ENCODE results near the gene APLP1. TPM values are rescaled to one million over a fixed set of nuclear protein-coding genes. Genes with fewer than 3 reads are reported as not detected.
A peak's percentile ranks its signal among the peaks of the same experiment; 100 is the strongest.

The APLP1 gene
- total RNA-seq, 4 donors from 2014 or later, result 4.6 to 14.6 (median 8.8) TPM

- Histone ChIP-seq H3K4me3 (no peak overlapping the region), H3K27me3 (peaks cover 0 to 74% (median 33%) of the 10 kb centered on the region in 4 donors), H3K9me3 (peaks cover 0 to 18% (median 13%) of the 10 kb centered on the region in 4 donors), H3K27ac (replicated peaks in 1 of 4) (no peak overlapping the region), H3K4me1 (peaks cover 9 to 25% (median 23%) of the 10 kb centered on the region in 4 donors), H3K36me3 (no peaks in the 10 kb centered on the region)
- intact Hi-C loops (cut with DNase I), result no loop called here
- no peak for TF ChIP-seq POLR2AphosphoS5 (IDR thresholded peaks at IDR 0.05)
- no peak for TF ChIP-seq POLR2A (IDR thresholded peaks at IDR 0.05; ENCODE audit: low read depth)
- TF ChIP-seq EP300 (IDR thresholded peaks at IDR 0.05), result no peak
- no peak for TF ChIP-seq CTCF (IDR thresholded peaks at IDR 0.05)
- DNase-seq (ENCODE audit: extremely low spot score), result no peak
- 86% methylated on average over 4 of the region's 4 CpGs for WGBS
Observed at GRCh38 chr19:35842666-35843272, 25.6 kb upstream of the APLP1 start.

GRCh38 chr19:35843676-35844481 is 24.5 kb upstream of the APLP1 start:
- Histone ChIP-seq H3K9me3 (peaks cover 0 to 9% (median 6%) of the 10 kb centered on the region in 4 donors), H3K4me1 (peaks cover 9 to 25% (median 23%) of the 10 kb centered on the region in 4 donors), H3K4me3 (no peak overlapping the region), H3K27ac (replicated peaks in 1 of 4) (no peak overlapping the region), H3K27me3 (peaks cover 0 to 78% (median 38%) of the 10 kb centered on the region in 4 donors), H3K36me3 (no peaks in the 10 kb centered on the region)
- intact Hi-C loops (cut with DNase I), result no loop called here
- DNase-seq (ENCODE audit: extremely low spot score), result no peak
- no peak for TF ChIP-seq CTCF (IDR thresholded peaks at IDR 0.05)
- no peak for TF ChIP-seq POLR2A (IDR thresholded peaks at IDR 0.05; ENCODE audit: low read depth)
- WGBS, result 19% methylated on average over 6 of the region's 42 CpGs

GRCh38 chr19:35844482-35845214 is 23.7 kb upstream of the APLP1 start:
- Histone ChIP-seq H3K36me3 (no peaks in the 10 kb centered on the region), H3K4me3 (peak overlapping the region in 1 of 4 donors; percentile 33), H3K27ac (replicated peaks in 1 of 4) (no peak overlapping the region), H3K4me1 (peaks cover 9 to 25% (median 23%) of the 10 kb centered on the region in 4 donors), H3K9me3 (peaks cover 0 to 1% (median under 1%) of the 10 kb centered on the region in 4 donors), H3K27me3 (peaks cover 0 to 85% (median 42%) of the 10 kb centered on the region in 4 donors)
- 60% methylated on average over 16 of the region's 16 CpGs for WGBS
- TF ChIP-seq CTCF (IDR thresholded peaks at IDR 0.05), result no peak
- intact Hi-C loops (cut with DNase I), result no loop called here
- no peak for DNase-seq (ENCODE audit: extremely low spot score)

GRCh38 chr19:35845215-35846037 is 22.9 kb upstream of the APLP1 start:
- intact Hi-C loops (cut with DNase I), result no loop called here
- peaks cover 0 to 93% (median 45%) of the 10 kb centered on the region in 4 donors for H3K27me3 ChIP-seq
- TF ChIP-seq EP300 (IDR thresholded peaks at IDR 0.05) (no peak), POLR2AphosphoS5 (IDR thresholded peaks at IDR 0.05) (no peak), POLR2A (IDR thresholded peaks at IDR 0.05; ENCODE audit: low read depth) (no peak), CTCF (IDR thresholded peaks at IDR 0.05) (no peak)
- peaks cover 9 to 25% (median 23%) of the 10 kb centered on the region in 4 donors for H3K4me1 ChIP-seq
- no peaks in the 10 kb centered on the region for H3K9me3 ChIP-seq
- no peaks in the 10 kb centered on the region for H3K36me3 ChIP-seq
- no peak for DNase-seq (ENCODE audit: extremely low spot score)
- WGBS, result 12% methylated on average over 18 of the region's 63 CpGs
- H3K27ac ChIP-seq (replicated peaks in 1 of 4), result no peak overlapping the region
- H3K4me3 ChIP-seq, result peak overlapping the region; percentile 30 to 38 (median 32)
